ENCODE measurements around the gene CHCHD10.

CHCHD10 gene

DNA sequence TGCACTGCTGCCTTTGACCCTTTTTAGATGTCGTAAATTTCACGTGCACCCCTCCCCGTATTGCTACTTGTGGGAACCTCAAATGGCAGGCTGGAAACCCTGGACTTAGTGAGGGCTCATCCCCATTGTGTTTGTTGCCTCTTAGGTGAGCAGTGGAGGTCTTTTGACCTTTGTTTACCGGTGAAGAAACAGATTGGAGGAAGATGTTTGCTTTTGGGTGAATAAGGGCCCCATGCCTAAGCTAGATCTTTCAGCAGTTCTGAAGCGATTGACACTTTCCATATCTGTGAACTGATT lies 19.8 kb upstream of the CHCHD10 start:
- no peak for DNase-seq (ENCODE audit: low spot score)

DNA sequence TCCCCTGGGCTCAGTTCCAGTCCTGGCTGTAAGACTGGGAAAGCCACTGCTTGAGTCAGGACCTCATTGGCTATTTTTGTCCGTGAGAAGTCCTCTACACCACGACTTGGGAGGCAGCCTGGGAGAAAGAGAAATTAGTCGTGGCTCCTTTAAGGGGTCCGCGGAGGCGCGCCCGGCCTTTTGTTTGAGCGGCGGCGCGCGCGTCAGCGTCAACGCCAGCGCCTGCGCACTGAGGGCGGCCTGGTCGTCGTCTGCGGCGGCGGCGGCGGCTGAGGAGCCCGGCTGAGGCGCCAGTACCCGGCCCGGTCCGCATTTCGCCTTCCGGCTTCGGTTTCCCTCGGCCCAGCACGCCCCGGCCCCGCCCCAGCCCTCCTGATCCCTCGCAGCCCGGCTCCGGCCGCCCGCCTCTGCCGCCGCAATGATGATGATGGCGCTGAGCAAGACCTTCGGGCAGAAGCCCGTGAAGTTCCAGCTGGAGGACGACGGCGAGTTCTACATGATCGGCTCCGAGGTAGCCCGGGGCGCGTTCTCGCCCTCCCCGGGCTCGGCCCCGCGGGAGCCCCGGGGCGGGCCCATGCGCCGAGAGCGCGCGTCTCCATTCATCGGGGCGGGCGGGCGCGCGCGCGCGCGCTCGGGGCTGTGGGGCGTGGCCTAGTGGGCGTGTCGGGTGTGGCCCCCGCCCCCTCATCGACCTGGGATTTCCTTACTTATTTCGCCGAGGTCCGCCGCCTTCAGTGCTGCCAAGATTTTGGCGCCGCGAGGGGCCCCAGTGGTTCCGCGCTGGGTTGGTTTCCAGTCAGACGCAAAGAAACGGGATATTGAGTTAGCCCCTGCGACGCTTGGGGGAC lies 19.2 kb upstream of the CHCHD10 start, which contains the start of gene SMARCB1:
TSS of gene SMARCB1 (plus strand) at position 215 of the 848 bp plus-strand sequence. CDS start at position 419, 204 bp downstream.
- DNase-seq (ENCODE audit: low spot score): peak; percentile 97

DNA sequence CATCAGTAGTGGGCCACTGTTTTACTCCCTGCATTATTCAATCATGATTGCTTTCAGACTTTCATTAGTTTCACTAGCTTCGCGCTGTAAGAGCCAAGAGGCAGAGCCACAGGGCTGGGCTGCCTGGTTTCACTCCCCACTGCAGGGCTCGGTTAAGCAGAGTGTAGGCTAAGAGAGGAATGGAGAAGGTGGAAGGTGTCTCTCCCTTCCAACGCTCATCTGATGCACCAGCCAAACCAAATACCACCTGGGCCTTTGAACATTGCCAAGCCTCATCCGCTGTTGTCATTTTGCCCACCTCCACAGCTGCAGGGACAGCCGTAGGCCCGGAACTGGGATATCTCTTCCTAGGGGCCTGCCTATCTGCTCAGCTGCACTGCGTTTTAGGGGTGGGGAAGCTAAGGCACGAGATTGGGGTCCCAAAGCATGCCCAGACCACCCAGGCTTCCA lies 18.5 kb upstream of the CHCHD10 start:
- no peak for DNase-seq (ENCODE audit: low spot score)

DNA sequence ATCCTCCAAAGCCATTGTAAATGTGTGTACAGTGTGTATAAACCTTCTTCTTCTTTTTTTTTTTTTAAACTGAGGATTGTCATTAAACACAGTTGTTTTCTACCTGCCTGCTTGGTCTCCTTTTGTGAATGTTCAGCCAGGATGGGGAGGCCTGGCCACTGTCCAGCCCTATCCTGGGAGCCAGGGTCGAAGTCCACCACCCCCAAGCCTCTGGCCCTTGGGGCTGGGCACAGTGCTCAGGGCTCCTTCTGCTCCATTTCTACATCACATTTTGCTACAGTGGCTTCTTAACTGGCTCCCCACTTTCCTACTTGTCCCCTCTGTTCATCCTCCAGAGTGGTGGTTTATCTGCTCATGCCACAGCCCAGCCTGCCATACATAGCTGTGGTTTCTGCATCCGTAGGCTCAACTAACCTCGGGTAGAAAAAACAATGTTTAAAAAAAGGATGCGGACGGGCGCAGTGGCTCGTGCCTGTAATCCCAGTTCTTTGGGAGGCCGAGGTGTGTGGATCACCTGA lies 16.5 kb upstream of the CHCHD10 start:
- no peak for DNase-seq (ENCODE audit: low spot score)

DNA sequence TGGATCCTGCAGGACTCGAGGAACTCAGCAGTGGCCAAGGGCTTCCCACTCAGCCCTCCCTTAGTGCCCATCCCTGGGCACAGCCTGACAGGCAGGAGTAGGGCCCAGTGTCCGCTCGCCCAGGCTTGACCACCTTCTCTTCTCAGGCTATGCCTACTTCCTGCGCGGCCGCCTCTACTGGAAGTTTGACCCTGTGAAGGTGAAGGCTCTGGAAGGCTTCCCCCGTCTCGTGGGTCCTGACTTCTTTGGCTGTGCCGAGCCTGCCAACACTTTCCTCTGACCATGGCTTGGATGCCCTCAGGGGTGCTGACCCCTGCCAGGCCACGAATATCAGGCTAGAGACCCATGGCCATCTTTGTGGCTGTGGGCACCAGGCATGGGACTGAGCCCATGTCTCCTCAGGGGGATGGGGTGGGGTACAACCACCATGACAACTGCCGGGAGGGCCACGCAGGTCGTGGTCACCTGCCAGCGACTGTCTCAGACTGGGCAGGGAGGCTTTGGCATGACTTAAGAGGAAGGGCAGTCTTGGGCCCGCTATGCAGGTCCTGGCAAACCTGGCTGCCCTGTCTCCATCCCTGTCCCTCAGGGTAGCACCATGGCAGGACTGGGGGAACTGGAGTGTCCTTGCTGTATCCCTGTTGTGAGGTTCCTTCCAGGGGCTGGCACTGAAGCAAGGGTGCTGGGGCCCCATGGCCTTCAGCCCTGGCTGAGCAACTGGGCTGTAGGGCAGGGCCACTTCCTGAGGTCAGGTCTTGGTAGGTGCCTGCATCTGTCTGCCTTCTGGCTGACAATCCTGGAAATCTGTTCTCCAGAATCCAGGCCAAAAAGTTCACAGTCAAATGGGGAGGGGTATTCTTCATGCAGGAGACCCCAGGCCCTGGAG lies 15.7 kb upstream of the CHCHD10 start:
- no peak for DNase-seq (ENCODE audit: low spot score)

DNA sequence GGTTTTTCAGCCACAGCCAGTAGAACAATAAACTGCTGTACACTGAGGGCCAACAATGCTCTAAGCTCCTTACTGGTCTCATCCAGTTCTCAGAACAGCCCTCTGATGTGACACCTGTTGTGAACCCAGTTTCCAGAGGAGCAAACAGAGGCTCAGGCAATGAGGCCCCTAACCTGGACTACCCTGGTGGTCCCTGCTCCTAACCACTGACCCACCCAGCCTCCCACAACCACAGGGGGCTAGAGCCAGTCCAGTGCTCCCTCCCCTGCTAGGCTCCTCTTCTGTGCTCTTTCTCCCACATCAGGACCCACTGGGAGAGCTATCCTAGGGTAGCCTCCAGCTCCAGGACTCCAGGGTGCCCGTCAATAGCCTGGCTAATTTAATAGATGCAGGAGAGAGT lies 14.9 kb upstream of the CHCHD10 start:
- no peak for DNase-seq (ENCODE audit: low spot score)

DNA sequence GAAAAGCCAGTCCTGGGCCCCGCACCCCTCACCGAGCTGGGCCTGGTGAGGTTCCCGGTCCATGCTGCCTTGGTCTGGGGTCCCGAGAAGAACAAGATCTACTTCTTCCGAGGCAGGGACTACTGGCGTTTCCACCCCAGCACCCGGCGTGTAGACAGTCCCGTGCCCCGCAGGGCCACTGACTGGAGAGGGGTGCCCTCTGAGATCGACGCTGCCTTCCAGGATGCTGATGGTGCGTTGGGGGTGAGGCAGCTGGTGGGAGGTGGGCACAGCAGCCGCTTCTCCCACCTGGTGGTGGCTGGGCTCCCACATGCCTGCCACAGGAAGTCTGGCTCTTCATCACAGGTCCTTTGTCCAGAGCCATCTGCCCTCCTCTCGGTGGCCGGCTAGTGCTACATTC lies 14.5 kb upstream of the CHCHD10 start:
- no peak for DNase-seq (ENCODE audit: low spot score)

DNA sequence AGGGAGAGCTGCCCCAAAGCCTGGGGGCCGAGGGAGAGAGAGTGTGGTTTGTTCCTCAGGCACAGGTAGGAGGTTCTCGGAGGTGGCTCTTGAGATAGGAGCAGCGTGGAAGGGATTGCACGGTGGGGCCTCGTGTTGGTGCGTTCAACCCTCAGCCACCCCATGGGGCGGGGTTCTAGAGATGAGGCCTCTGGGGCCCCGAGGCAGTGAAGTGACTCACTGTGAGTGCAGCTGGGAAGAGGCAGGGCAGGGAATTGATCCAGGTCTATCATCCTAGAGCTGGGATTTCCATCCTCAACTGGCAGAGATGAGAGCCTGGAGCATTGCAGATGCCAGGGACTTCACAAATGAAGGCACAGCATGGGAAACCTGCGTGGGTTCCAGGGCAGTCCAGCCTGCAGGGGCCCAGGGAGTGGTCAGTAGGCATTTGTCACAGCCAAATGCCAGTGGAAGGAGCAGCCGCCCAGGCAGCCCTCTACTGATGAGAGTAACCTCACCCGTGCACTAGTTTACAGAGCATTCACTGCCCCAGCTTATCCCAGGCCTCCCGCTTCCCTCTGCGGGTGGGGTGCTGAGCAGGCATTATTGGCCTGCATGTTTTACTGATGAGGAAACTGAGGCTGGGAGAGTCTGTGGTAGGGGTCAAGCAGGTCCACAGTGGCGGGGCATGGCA lies 13.9 kb upstream of the CHCHD10 start:
- DNase-seq (ENCODE audit: low spot score): peak; percentile 69

DNA sequence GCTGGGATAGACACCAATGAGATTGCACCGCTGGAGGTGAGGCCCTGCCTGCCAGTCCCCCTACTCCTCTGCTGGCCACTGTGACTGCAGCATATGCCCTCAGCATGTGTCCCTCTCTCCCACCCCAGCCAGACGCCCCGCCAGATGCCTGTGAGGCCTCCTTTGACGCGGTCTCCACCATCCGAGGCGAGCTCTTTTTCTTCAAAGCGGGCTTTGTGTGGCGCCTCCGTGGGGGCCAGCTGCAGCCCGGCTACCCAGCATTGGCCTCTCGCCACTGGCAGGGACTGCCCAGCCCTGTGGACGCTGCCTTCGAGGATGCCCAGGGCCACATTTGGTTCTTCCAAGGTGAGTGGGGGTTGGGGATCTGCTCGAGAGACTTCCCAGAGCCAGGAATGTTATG lies 13.3 kb upstream of the CHCHD10 start:
- DNase-seq (ENCODE audit: low spot score): no peak

DNA sequence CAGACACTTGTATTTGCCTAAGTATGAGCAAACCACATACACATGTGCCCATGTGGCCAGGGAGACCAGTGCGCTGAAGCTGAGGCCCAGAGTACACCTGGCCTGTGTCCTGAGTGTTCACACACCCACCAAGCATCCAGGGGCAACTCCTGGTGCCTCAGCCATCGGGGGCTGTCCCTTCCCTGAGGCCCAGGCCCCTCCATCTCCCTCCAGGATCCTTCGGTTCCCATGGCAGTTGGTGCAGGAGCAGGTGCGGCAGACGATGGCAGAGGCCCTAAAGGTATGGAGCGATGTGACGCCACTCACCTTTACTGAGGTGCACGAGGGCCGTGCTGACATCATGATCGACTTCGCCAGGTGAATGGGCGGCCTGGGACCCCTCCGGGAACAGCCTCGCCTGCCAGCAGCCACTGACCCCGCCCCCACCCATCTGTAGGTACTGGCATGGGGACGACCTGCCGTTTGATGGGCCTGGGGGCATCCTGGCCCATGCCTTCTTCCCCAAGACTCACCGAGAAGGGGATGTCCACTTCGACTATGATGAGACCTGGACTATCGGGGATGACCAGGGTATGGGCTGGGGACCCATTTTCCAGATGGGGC lies 12.5 kb upstream of the CHCHD10 start:
- DNase-seq (ENCODE audit: low spot score): no peak

DNA sequence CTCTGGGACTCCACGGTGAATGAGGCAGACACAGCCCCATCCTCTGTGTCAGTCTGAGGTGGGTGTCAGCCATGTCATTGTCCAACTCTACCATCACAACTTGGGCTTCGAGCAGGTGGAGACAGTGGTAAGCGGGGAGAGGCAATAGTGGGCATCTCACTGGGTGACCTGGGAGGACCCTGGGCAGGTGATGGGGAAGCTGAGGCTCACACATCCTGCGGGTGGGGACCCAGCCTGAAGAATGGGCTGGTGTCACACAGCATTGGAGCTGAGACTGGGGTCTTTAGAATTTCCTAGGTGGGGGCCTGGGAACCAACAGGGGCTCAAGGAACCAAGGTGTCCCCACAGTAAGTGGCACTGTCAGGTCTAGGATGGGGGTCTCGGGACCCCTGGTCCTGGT lies 12.0 kb upstream of the CHCHD10 start:
- no peak for DNase-seq (ENCODE audit: low spot score)

DNA sequence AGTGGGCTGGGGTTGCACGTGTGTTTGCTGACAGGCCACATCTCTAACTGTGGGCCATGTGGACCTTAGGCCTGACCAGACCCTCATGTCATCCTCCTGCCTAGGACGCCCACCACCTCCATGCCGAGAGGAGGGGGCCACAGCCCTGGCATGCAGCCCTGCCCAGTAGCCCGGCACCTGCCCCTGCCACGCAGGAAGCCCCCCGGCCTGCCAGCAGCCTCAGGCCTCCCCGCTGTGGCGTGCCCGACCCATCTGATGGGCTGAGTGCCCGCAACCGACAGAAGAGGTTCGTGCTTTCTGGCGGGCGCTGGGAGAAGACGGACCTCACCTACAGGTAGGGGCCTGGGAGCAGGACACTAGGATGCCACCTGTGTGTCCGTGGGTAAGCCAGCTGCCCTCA lies 11.3 kb upstream of the CHCHD10 start:
- no peak for DNase-seq (ENCODE audit: low spot score)

DNA sequence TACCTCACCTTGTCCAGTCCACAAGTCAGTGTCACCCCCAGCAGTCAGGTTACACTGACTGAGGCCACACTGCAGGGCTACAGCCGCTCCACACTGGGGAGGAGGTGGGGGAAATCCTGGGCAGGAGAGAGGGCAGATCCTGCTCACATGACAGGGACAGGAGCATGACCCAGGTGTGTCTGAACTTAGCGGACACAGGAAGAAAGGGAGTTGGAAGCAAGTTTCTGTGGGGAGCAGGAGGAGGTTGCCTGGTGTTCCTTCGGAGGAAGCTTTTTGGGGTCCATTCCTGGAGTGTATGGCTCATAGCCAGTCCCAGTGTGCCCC lies 10.8 kb upstream of the CHCHD10 start:
- no peak for DNase-seq (ENCODE audit: low spot score)

DNA sequence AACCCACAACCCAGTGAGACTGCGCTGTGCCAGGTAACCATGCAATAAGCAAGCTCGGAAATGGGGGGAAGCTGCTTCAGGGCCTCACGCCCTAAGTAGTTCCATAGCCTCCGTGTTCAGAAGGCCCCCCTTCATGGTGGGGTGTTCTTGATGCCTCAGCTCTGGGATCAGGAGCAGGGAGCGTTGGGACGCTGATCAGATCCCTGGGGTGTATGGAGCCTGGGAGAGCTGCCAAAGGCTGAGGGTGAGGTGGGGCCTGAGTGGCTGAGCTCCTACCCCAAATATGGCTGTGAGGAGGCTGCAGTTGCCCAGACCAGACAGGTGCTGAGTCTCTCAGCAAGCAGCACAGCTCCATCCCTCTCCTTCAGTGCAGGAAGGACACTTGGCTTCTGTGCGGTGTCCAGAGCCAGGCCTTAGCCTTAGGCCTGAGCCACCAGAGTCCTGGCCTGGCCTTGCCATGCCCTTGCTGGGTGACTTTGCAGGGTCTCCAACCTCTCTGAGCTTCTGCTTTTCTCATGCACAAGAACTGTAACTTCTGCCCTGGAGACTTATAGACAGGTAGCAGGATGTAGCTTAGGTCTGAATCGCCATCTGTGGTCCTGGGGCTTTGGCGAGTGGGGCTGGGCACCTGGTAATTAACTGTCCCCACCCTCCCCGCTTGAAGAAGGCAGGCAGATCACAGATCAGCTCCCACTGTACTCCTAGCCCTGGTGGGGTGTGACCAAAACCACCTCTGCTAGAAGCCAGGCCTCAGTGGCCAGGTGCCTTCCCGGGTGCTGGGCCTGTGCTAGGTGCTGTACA lies 10.2 kb upstream of the CHCHD10 start:
- DNase-seq (ENCODE audit: low spot score): no peak

DNA sequence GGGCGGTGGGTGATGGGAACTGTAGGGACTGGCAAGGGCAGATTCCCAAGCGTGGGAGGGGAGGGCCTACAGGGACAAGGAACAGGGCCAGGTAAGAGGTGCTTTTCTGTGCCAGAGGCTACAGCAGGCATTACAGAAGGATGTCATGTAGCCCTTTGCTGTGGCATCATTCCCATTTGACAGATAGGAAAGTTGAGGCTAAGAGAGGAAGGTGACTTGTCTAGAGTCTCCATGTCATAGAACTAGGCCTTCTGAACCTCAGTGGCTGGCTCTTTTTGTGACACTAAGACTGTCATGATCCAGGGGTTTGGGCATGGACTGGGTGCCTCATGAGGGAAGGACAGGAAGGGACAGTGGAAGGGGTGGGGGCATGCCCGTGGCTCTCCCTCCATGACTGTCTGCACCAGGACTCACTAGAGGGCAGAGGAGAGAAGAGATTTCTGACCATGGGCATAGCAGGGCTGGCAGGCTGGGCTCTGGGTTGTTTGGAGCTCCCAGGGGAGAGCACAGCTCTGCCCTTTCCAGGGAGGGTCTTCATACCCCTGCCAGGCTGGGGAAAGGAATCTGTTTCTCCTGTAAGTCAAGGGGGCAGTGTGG lies 8.1 kb upstream of the CHCHD10 start:
- DNase-seq (ENCODE audit: low spot score): no peak

DNA sequence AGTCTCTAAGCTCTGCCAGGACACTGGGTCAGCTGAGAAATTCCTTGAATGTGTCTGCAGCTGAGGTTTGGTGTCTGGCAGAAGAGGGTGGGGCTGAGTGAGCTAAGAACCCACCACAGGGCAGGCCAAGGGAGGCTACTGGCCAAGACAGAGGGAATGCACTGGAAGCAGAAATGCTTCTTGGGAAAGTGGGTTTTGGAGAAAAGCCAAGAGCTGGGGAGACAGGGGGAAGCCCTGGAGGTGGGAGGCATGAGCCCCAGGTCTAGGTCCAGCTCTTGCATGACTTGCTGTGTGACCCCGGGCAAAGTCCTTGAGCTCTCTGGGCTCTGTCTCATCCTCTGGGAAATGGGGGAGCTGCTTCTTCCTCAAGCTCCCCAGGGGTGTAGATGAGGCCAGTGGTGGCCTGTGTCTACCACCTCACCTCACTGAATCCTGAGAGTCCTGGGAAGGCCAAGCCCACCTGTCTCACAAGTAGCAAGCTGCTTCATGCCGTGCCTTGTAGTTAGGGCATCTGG lies 7.2 kb upstream of the CHCHD10 start:
- DNase-seq (ENCODE audit: low spot score): peak; percentile 73

DNA sequence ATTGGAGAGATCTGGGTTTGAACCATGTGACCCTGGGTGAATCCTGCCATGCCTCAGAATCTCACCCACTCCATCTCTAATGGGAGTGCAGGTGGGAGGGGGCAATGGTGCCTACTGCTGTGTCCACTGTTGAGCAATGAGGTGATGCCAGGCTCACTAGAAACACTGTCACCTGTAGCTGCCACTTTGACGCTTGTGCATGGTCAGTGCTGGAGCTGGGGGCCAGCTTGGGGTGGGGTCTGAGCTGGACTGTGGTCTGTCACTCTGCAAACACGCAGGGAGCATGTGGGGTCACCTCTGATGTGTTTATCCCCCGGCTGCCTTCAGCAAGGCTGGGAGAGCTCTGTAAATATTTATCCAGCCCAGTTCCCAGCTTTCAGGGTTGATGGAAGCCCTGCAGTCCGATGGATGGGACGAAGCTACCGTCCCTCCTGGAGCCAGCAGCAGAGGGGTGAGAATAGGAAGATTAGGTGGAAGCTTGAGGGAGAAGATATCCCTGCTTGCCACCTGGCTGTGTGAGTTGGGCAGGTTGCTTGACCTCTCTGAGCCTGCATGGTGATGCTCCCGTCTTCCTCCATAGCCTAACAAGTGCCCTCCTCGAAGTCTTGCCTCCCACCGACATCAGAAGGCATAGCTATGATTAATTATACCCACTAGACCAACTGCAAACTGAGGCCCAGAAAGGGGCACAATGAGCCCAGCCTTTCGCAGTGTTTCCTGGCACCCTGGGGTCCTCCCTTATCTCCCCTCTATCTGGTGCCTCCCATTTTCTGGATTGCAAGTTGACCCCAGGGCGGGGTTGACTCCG lies 6.5 kb upstream of the CHCHD10 start:
- DNase-seq (ENCODE audit: low spot score): no peak

DNA sequence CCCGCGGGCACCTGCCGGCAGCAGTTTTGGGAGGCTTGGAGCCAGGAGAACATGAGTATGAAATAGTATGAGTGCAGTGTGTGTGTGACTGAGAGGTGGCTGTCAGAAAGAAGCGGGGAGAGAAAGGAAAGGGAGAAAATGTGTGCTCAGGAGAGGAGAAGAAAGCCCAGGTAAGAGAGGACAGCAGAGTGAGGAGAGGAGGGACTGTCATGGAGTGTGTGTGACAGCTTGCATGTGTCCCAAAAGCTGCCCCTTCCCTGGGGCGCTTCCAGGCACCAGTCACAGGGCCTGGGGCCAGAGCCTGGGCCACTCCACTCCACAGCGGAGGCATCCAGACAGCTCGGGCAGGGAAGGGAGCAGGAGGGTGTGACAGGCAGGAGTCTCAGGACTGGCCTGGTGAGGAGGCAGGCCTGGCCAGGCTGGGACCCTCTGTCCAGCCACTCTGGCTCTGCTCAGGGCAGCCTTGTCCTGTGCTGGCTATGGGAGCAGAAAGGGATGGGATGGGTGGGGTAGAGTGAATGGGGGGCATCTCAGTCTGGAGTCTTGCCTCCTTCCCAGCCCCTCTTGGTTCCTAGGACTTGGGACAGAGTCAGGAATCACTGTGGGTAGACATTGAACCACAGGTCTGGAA lies 5.8 kb upstream of the CHCHD10 start:
- DNase-seq (ENCODE audit: low spot score): no peak
